ENCODE results near the gene EHHADH.

Gene EHHADH

GRCh38 chr3:185188816-185189215 is 65.0 kb downstream of the EHHADH start:
- no peak for DNase-seq

GRCh38 chr3:185187391-185187790 is 66.5 kb downstream of the EHHADH start:
- DNase-seq = no peak

- no peak for DNase-seq
These were observed 77.0 kb downstream of the EHHADH start for GRCh38 chr3:185176750-185177359.

- no peak for DNase-seq
These were observed 78.4 kb downstream of the EHHADH start for GRCh38 chr3:185175370-185175987.

- no peak for DNase-seq
These were observed 81.5 kb downstream of the EHHADH start for GRCh38 chr3:185172086-185173049.

GRCh38 chr3:185164428-185165217 is 89.2 kb downstream of the EHHADH start:
- no peak for DNase-seq

GRCh38 chr3:185162634-185163033 is 91.2 kb downstream of the EHHADH start:
- DNase-seq = no peak

- DNase-seq = no peak
These were observed 92.1 kb downstream of the EHHADH start for GRCh38 chr3:185161761-185162160.

- DNase-seq = no peak
These were observed 96.5 kb downstream of the EHHADH start for GRCh38 chr3:185157347-185157746.

- DNase-seq = no peak
These were observed 98.2 kb downstream of the EHHADH start for GRCh38 chr3:185155678-185156077.

GRCh38 chr3:185153861-185154629 is 99.8 kb downstream of the EHHADH start:
- no peak for DNase-seq

GRCh38 chr3:185153171-185153771 is 100.6 kb downstream of the EHHADH start:
- no peak for DNase-seq

GRCh38 chr3:185152410-185153170 is 101.3 kb downstream of the EHHADH start, which contains the start of gene C3orf70:
TSS of gene C3orf70 (minus strand) at chr3:185153060. CDS start at chr3:185152823, 237 bp downstream.
- no peak for DNase-seq

GRCh38 chr3:185151964-185152409 is 101.9 kb downstream of the EHHADH start:
- no peak for DNase-seq

- no peak for DNase-seq
These were observed 102.5 kb downstream of the EHHADH start for GRCh38 chr3:185151101-185151963.

GRCh38 chr3:185150561-185150960 is 103.3 kb downstream of the EHHADH start:
- DNase-seq = no peak

- DNase-seq = no peak
These were observed 104.3 kb downstream of the EHHADH start for GRCh38 chr3:185149591-185149990.

GRCh38 chr3:185145511-185145910 is 108.3 kb downstream of the EHHADH start:
- DNase-seq = no peak

- no peak for DNase-seq
These were observed 109.1 kb downstream of the EHHADH start for GRCh38 chr3:185144784-185145183.

All from activated gamma-delta T cell treated with Interleukin-2 at 50 U/mL for 16 hours (primary cell).